ENCODE measurements around the gene MAN1C1.

DNA sequence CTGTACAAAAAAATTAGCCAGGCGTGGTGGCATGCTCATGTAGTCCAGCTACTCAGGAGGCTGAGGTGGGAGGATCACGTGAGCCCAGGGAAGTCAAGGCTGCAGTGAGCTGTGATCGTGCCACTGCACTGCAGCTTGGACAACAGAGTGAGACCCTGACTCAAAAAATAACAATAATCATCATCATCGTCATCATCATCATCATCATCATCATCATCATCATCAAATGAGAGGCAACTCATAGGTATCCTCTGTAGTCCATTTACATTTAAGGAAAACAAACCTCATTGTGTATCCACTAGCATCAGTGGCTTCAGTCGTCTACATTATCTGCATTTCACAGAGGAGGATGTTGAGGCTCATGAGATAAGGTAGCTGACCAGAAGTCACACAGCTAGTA lies 114.6 kb downstream of the MAN1C1 start:
- TF ChIP-seq RARB (CRISPR knock-in tag; IDR thresholded peaks at IDR 0.05) (no peak), ARNTL (CRISPR knock-in tag; IDR thresholded peaks at IDR 0.05; ENCODE audit: borderline replicate concordance, low read depth) (no peak), TCF4 (CRISPR knock-in tag; IDR thresholded peaks at IDR 0.05; ENCODE audit: borderline replicate concordance) (no peak), PPARA (CRISPR knock-in tag; IDR thresholded peaks at IDR 0.05; ENCODE audit: borderline replicate concordance) (no peak), ZNF70 (CRISPR knock-in tag; IDR thresholded peaks at IDR 0.05) (no peak), OSR1 (CRISPR knock-in tag; IDR thresholded peaks at IDR 0.05) (no peak), CREB5 (CRISPR knock-in tag; IDR thresholded peaks at IDR 0.05; ENCODE audit: low read depth) (no peak), POU6F1 (CRISPR knock-in tag; IDR thresholded peaks at IDR 0.05; ENCODE audit: borderline replicate concordance, low read depth) (no peak), ISL1 (CRISPR knock-in tag; IDR thresholded peaks at IDR 0.05) (no peak), ESRRG (CRISPR knock-in tag; IDR thresholded peaks at IDR 0.05) (no peak), PATZ1 (CRISPR knock-in tag; IDR thresholded peaks at IDR 0.05; ENCODE audit: borderline replicate concordance) (no peak), ZFP30 (CRISPR knock-in tag; IDR thresholded peaks at IDR 0.05) (no peak), ZFP3 (CRISPR knock-in tag; IDR thresholded peaks at IDR 0.05) (no peak), ZNF8 (CRISPR knock-in tag; IDR thresholded peaks at IDR 0.05) (no peak)

Measured in SK-N-SH treated with all-trans-retinoic acid at 6 μM for 48 hours (cell line).